ENCODE data around the gene PPP1R26. TPM values are rescaled to one million over a fixed set of nuclear protein-coding genes. Genes with fewer than 3 reads are reported as not detected.
"Not testable (repeated sequence)": the region's sequence is repeated elsewhere in the genome, so short reads cannot be mapped to it uniquely, and the experiment has no call there.

Gene PPP1R26
- total RNA-seq, 1 donor from 2014 or later = 27.9 TPM

- Histone ChIP-seq H3K27me3 (ENCODE audit: control insufficient read depth, insufficient read depth, low read length) (no peaks in the 10 kb centered on the region), H3K4me3 (ENCODE audit: low read depth, low read length) (no peak overlapping the region), H3K36me3 (ENCODE audit: control insufficient read depth, insufficient read depth, low read length) (no peaks in the 10 kb centered on the region)
- DNase-seq (ENCODE audit: low read depth) = no peak
- TF ChIP-seq CTCF (IDR thresholded peaks at IDR 0.05; ENCODE audit: insufficient read depth, low read length, severe bottlenecking) = no peak
- FAIRE-seq = no peak
These were observed 46.6 kb downstream of the PPP1R26 start for GRCh38 chr9:135526089-135526729.

GRCh38 chr9:135526730-135527571 is 47.4 kb downstream of the PPP1R26 start:
- no peaks in the 10 kb centered on the region for H3K27me3 ChIP-seq (ENCODE audit: control insufficient read depth, insufficient read depth, low read length)
- FAIRE-seq (no peak), DNase-seq (ENCODE audit: low read depth) (no peak)
- H3K36me3 ChIP-seq (ENCODE audit: control insufficient read depth, insufficient read depth, low read length) = no peaks in the 10 kb centered on the region
- no peak overlapping the region for H3K4me3 ChIP-seq (ENCODE audit: low read depth, low read length)
- TF ChIP-seq CTCF (IDR thresholded peaks at IDR 0.05; ENCODE audit: insufficient read depth, low read length, severe bottlenecking) = no peak

GRCh38 chr9:135528842-135529435 is 49.4 kb downstream of the PPP1R26 start:
- not testable (repeated sequence) for H3K4me3 ChIP-seq (ENCODE audit: low read depth, low read length); H3K36me3 ChIP-seq (ENCODE audit: control insufficient read depth, insufficient read depth, low read length); FAIRE-seq; DNase-seq (ENCODE audit: low read depth); H3K27me3 ChIP-seq (ENCODE audit: control insufficient read depth, insufficient read depth, low read length)

GRCh38 chr9:135530146-135530545 is 50.6 kb downstream of the PPP1R26 start:
- DNase-seq (ENCODE audit: low read depth) (no peak), FAIRE-seq (no peak)
- H3K4me3 ChIP-seq (ENCODE audit: low read depth, low read length) = no peak overlapping the region
- H3K27me3 ChIP-seq (ENCODE audit: control insufficient read depth, insufficient read depth, low read length) = no peaks in the 10 kb centered on the region
- no peaks in the 10 kb centered on the region for H3K36me3 ChIP-seq (ENCODE audit: control insufficient read depth, insufficient read depth, low read length)
- no peak for TF ChIP-seq CTCF (IDR thresholded peaks at IDR 0.05; ENCODE audit: insufficient read depth, low read length, severe bottlenecking)

GRCh38 chr9:135531096-135531495 is 51.5 kb downstream of the PPP1R26 start:
- no peak overlapping the region for H3K4me3 ChIP-seq (ENCODE audit: low read depth, low read length)
- no peaks in the 10 kb centered on the region for H3K27me3 ChIP-seq (ENCODE audit: control insufficient read depth, insufficient read depth, low read length)
- FAIRE-seq = no peak
- DNase-seq (ENCODE audit: low read depth) = no peak
- H3K36me3 ChIP-seq (ENCODE audit: control insufficient read depth, insufficient read depth, low read length) = no peaks in the 10 kb centered on the region
- no peak for TF ChIP-seq CTCF (IDR thresholded peaks at IDR 0.05; ENCODE audit: insufficient read depth, low read length, severe bottlenecking)

GRCh38 chr9:135533113-135533512 is 53.5 kb downstream of the PPP1R26 start:
- no peak overlapping the region for H3K4me3 ChIP-seq (ENCODE audit: low read depth, low read length)
- no peaks in the 10 kb centered on the region for H3K36me3 ChIP-seq (ENCODE audit: control insufficient read depth, insufficient read depth, low read length)
- H3K27me3 ChIP-seq (ENCODE audit: control insufficient read depth, insufficient read depth, low read length) = no peaks in the 10 kb centered on the region
- FAIRE-seq (no peak), DNase-seq (ENCODE audit: low read depth) (no peak)
- TF ChIP-seq CTCF (IDR thresholded peaks at IDR 0.05; ENCODE audit: insufficient read depth, low read length, severe bottlenecking) = no peak

All from bronchial epithelial cell (primary cell).